Right lobe of liver (tissue), 6 donors: Measurements from ENCODE around the gene C1QC. TPM values are rescaled to one million over a fixed set of nuclear protein-coding genes. Genes with fewer than 3 reads are reported as not detected.
"Not testable (repeated sequence)": the region's sequence is repeated elsewhere in the genome, so short reads cannot be mapped to it uniquely, and the experiment has no call there.

Source experiments
- ATAC-seq, 4 donors: fragments of 200-7000 bp; cut with Tn5 transposase; one replicate each; pipeline ENCODE4 v1.9.1; 2020; ENCODE audit warnings: mild to moderate bottlenecking in 4 of 4, moderate library complexity in 4 of 4
- DNase-seq, 3 donors: peaks; one replicate each; pipeline ENCODE4 v3.0.0-alpha.2; 2020
- H3K27ac ChIP-seq, 3 donors: fragments of 200-600 bp; one replicate each; pipeline ENCODE4 v1.8.0; 2022
- H3K27me3 ChIP-seq, 2 donors: fragments of 200-600 bp; one replicate each; pipeline ENCODE4 v1.8.0; 2022
- H3K36me3 ChIP-seq, 4 donors: fragments of 200-600 bp; sonication (generic) in 1 of 4; one replicate each; pipeline versions ENCODE4 v1.5.1 to v1.8.0; 2017 to 2022; ENCODE audit warnings: control low read depth in 1 of 4
- H3K4me1 ChIP-seq, 4 donors: fragments of 200-600 bp; sonication (generic) in 1 of 4; one replicate each; pipeline versions ENCODE4 v1.5.1 to v1.8.0; 2017 to 2022; ENCODE audit warnings: control low read depth in 1 of 4
- H3K4me3 ChIP-seq, 3 donors: fragments of 200-600 bp; one replicate each; pipeline ENCODE4 v1.8.0; 2022
- H3K9me3 ChIP-seq, 4 donors: fragments of 200-600 bp; sonication (generic) in 1 of 4; one replicate each; pipeline versions ENCODE4 v1.5.1 to v1.8.0; 2017 to 2022; ENCODE audit warnings: control low read depth in 1 of 4
- POLR2A ChIP-seq: fragments of 450-650 bp; IDR thresholded peaks from one replicate; pipeline ENCODE4 v1.6.1; 2017; ENCODE audit warnings: antibody characterized with exemption, mild to moderate bottlenecking
- WGBS: methylation state at CpG from one replicate; pipeline ENCODE4 v1.1.6; 2018; ENCODE audit warnings: low coverage, low lambda C conversion rate; ENCODE audit not compliant: insufficient coverage; ENCODE audit errors: missing lambda C conversion rate; 5-methylcytosine and 5-hydroxymethylcytosine counted together
- intact Hi-C, 2 donors: fragments of 100-400 bp; cut with DNase I; formaldehyde crosslinking; loops; one replicate each; pipeline versions ENCODE4 v1.11.2 to v1.14.1; 2022
- total RNA-seq, 6 experiments: library from RNA; depleted of rRNA in 2 of 6; stranded (reverse); fragments of >200 nt in 2 of 6; fragmentation: NEBNext Ultra II Directional in 3 of 6; extraction: Animal tissue kit (Norgen Biotek cat#: 25700) in 3 of 6; gene quantifications; one replicate each; pipeline versions ENCODE4 v1.1.0 to v1.2.4, GENCODE V29; 2016 to 2023
- TF ChIP-seq, protein P1 (sequence below), 4 donors: fragments of 200-600 bp in 3 of 4; fragments of 450-650 bp in 1 of 4; IDR thresholded peaks; one replicate each; pipeline versions ENCODE4 v1.5.1 to v1.8.0; 2016 to 2022; ENCODE audit warnings: antibody characterized with exemption in 4 of 4, mild to moderate bottlenecking in 2 of 4
- donor health status: DM: no; HTN: yes; CAD: no.
- donor health status: DM: no; HTN: no; CAD: no.
- donor health status: DM: no; HTN: no; CAD: no.
- donor health status: DM: no; HTN: yes; CAD: no.
- donor health status: DM: no; HTN: yes; CAD: no.

The C1QC gene
- total RNA-seq, 6 experiments from 2014 or later: 63.3 to 305 (median 71.9) TPM

- H3K4me1 ChIP-seq: no peaks in the 10 kb centered on the region
- DNase-seq (no peak), ATAC-seq (peak in 1 of 4 donors; percentile 18)
- TF ChIP-seq, protein P1, sequence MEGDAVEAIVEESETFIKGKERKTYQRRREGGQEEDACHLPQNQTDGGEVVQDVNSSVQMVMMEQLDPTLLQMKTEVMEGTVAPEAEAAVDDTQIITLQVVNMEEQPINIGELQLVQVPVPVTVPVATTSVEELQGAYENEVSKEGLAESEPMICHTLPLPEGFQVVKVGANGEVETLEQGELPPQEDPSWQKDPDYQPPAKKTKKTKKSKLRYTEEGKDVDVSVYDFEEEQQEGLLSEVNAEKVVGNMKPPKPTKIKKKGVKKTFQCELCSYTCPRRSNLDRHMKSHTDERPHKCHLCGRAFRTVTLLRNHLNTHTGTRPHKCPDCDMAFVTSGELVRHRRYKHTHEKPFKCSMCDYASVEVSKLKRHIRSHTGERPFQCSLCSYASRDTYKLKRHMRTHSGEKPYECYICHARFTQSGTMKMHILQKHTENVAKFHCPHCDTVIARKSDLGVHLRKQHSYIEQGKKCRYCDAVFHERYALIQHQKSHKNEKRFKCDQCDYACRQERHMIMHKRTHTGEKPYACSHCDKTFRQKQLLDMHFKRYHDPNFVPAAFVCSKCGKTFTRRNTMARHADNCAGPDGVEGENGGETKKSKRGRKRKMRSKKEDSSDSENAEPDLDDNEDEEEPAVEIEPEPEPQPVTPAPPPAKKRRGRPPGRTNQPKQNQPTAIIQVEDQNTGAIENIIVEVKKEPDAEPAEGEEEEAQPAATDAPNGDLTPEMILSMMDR (IDR thresholded peaks at IDR 0.05): no peak
- TF ChIP-seq POLR2A: no peak
- H3K27ac ChIP-seq: no peak overlapping the region
- WGBS: 70% methylated on average over 4 of the region's 8 CpGs
- intact Hi-C loops: no loop called here
- no peaks in the 10 kb centered on the region for H3K36me3 ChIP-seq
- no peaks in the 10 kb centered on the region for H3K9me3 ChIP-seq
- H3K27me3 ChIP-seq: no peaks in the 10 kb centered on the region
- no peak overlapping the region for H3K4me3 ChIP-seq
These were observed 19.6 kb downstream of the C1QC start for GRCh38 chr1:22662986-22663408.

- H3K4me1 ChIP-seq: no peaks in the 10 kb centered on the region
- WGBS: 38% methylated on average over 3 of the region's 7 CpGs
- no peaks in the 10 kb centered on the region for H3K27me3 ChIP-seq
- no peaks in the 10 kb centered on the region for H3K9me3 ChIP-seq
- H3K4me3 ChIP-seq: no peak overlapping the region
- DNase-seq (no peak), ATAC-seq (no peak)
- TF ChIP-seq POLR2A: no peak
- TF ChIP-seq, protein P1 (IDR thresholded peaks at IDR 0.05): peak in 1 of 4 donors; percentile 11
- no peaks in the 10 kb centered on the region for H3K36me3 ChIP-seq
- intact Hi-C loops: no loop called here
- H3K27ac ChIP-seq: no peak overlapping the region
These were observed 22.3 kb downstream of the C1QC start for GRCh38 chr1:22665752-22666151.

DNA sequence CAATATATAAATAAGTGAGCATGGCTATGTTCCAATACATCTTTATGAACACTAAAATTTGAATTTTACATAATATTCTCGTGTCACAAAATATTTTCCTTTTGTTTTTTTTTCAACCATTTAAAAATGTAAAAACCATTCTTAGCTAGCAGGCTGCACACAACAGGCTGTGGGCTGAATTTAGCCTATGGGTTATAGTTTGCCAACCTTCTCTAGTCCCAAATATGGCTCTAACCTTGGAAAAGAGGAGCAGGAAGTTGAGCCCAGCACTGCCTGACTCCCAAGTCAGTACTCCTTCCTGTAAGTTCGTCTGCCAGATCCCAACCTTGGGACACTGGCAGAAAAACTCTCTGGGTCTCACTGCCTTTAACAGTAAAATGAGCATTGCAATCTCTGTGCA lies 23.0 kb downstream of the C1QC start:
- no peak for ATAC-seq
- Histone ChIP-seq H3K27me3 (no peaks in the 10 kb centered on the region), H3K4me1 (no peaks in the 10 kb centered on the region), H3K4me3 (no peak overlapping the region), H3K36me3 (no peaks in the 10 kb centered on the region), H3K9me3 (no peaks in the 10 kb centered on the region), H3K27ac (no peak overlapping the region)
- DNase-seq: no peak
- no peak for TF ChIP-seq POLR2A
- TF ChIP-seq, protein P1 (IDR thresholded peaks at IDR 0.05): no peak
- WGBS: 27% methylated on average over 2 of the region's 2 CpGs
- intact Hi-C loops: no loop called here

DNA sequence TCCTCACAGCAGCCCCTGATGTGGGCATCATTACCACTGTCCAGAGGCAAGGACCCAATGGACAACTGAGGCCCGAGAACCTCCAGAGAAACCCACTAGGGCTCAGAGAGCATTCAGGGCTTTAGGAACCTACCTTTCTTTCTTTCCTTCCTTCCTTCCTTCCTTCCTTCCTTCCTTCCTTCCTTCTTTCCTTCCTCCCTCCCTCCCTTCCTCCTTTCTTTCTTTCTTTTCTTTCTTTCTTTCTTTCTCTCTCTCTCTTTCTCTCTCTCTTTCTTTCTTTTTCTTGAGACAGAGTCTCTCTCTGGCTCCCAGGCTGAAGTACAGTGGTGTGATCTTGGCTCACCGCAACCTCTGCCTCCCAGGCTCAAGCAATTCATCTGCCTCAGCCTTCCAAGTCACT lies 25.4 kb downstream of the C1QC start:
- H3K4me1 ChIP-seq, H3K27ac ChIP-seq, intact Hi-C loops, H3K9me3 ChIP-seq, H3K4me3 ChIP-seq, DNase-seq, ATAC-seq, H3K36me3 ChIP-seq, H3K27me3 ChIP-seq: not testable (repeated sequence)
- 86% methylated on average over 1 of the region's 2 CpGs for WGBS

GRCh38 chr1:22670352-22670975 lies 27.0 kb downstream of the C1QC start:
- no peak for ATAC-seq
- Histone ChIP-seq H3K9me3 (no peaks in the 10 kb centered on the region), H3K4me3 (no peak overlapping the region), H3K27ac (no peak overlapping the region), H3K4me1 (no peaks in the 10 kb centered on the region), H3K36me3 (no peaks in the 10 kb centered on the region), H3K27me3 (no peaks in the 10 kb centered on the region)
- TF ChIP-seq, protein P1 (IDR thresholded peaks at IDR 0.05): no peak
- TF ChIP-seq POLR2A: no peak
- no peak for DNase-seq
- intact Hi-C loops: no loop called here
- WGBS: 47% methylated on average over 5 of the region's 12 CpGs
